ENCODE results near the gene ITGB1BP1. TPM values are rescaled to one million over a fixed set of nuclear protein-coding genes. Genes with fewer than 3 reads are reported as not detected.

Gene ITGB1BP1, protein sequence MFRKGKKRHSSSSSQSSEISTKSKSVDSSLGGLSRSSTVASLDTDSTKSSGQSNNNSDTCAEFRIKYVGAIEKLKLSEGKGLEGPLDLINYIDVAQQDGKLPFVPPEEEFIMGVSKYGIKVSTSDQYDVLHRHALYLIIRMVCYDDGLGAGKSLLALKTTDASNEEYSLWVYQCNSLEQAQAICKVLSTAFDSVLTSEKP
- total RNA-seq (2014; rRNA removed; shearing (Covaris generic)), result 45.7 and 72.9 TPM in 2 replicates

DNA sequence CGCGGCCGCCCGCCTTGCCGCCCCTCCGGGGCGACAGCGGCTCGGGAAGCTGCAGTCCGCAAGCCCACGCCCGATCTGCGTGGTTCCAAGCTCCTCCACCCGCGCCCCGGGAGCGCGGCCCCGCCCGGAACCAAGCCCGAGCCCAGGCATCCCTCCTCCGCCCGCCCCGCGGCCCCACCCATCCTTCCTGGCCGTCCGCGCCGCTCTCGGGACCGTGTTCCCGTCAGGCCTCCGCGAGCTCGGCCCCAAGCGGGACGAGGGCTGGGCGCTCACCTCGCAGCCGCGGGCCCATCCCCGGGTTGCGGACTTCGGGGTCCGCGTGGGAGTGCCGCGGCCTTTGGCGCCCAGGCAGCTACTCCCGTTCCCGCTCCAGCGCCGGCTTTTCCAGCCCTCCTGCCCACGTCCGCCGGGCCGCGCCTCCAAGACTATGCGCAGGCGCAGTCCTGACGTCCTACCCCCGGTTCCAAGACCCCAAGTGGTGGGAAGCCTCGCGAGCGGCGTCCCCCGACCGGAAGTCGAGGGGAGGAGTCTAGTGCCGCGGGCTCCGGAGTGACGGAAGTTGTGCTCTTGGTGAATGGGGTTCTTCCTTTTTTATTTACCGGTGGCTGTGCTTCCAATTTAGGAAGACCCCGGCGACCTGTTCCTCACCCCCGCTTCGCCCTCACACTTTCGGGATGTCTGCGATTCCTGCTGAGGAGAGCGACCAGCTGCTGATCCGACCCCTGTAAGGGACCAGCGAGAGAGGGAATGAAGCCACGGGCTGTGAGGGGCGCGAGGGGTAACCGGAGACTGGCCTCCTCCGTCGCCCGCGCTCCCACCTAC lies at the start of gene ITGB1BP1, which contains the start of gene CPSF3:
ITGB1BP1 (minus strand) TSS at position 429 of the 822 bp plus-strand sequence. CDS start 4,831 bp downstream, outside the sequence.
CPSF3 (plus strand) TSS at position 555 of the 822 bp plus-strand sequence; CDS start at position 675, 120 bp downstream.
- in situ Hi-C loops (cut with HindIII; ENCODE audit: low sequenced_read_pairs), result no loop called here
- DNase-seq (ENCODE audit: low spot score), result peak; percentile 96

DNA sequence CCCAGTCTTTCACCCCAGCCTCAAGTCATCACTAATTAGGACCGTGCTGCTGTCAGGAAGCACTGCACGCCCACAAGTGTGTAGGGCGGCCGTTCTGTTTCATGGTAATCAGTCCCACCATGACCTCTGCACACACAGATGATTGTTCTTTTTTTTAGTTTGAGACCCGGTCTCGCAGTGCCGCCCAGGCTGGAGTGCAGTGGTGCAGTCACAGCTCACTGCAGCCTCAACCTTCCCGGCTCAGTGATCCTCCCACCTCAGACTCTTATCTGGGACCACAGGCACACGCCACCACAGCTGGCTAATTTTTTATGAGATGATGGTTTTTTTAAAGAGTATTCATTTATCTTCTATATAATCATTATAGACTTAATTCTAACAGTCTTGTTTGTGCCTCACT lies 49.2 kb upstream of the ITGB1BP1 start:
- no peak for DNase-seq (ENCODE audit: low spot score)
- in situ Hi-C loops (cut with HindIII; ENCODE audit: low sequenced_read_pairs), result no loop called here

DNA sequence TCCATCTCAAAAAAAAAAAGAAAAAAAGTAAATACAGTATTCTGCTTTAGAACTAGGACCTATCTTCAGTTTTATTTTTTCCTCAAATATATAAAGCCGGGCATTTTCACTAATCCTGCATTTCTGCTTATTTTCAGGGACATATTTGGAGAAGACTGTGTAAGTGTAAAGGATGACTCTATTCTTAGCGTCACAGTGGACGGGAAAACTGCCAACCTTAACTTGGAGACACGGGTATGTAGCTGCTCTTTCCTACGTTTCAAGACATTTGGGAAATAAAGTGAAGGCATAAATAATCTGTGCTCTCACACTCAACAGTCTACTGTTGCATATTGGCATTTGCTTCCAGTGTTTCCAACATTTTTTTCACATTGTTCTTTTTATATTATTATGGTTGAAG lies 47.9 kb upstream of the ITGB1BP1 start:
- no peak for DNase-seq (ENCODE audit: low spot score)
- in situ Hi-C loops (cut with HindIII; ENCODE audit: low sequenced_read_pairs), result no loop called here

DNA sequence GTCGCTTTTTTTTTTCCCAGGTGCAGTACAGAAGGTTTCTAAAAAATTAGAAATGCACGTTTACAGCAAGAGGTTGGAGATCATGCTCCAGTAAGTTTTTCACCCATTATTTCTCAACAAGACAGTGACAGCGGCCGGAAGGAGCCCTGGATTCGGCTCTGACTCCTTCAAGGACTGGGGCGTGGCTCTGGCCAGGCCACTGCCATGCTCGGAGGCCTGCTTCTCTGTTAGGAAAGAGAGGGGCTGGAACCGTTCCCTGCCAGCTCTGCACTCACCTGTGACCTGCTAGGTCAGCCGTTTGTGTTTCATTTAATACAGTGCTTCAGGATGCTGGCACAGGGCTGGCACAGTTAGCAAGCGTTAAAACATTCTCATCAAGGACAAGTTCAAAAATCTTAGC lies 44.4 kb upstream of the ITGB1BP1 start:
- in situ Hi-C loops (cut with HindIII; ENCODE audit: low sequenced_read_pairs), result no loop called here
- DNase-seq (ENCODE audit: low spot score), result no peak

DNA sequence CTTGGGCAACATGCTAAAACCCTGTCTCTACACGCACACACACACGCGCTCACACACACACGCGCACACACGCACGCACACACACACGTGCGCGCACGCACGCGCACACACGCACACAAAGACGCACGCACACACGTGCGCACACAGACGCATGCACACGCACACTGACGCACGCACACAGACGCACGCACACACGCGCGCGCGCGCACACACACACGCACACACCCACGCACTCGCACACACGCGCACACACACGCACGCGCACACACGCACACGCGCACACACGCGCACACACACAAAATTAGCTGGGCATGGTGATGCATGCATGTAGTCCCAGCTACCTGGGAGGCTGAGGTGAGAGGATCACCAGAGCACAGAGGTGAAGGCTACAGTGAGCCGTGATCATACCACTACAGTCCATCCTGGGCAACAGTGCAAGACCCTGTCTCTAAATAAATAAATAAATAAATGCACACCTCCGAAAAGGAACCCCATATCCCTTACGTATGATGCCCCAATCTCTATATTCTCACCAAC lies 42.9 kb upstream of the ITGB1BP1 start:
- DNase-seq (ENCODE audit: low spot score), result no peak
- in situ Hi-C loops (cut with HindIII; ENCODE audit: low sequenced_read_pairs), result no loop called here

DNA sequence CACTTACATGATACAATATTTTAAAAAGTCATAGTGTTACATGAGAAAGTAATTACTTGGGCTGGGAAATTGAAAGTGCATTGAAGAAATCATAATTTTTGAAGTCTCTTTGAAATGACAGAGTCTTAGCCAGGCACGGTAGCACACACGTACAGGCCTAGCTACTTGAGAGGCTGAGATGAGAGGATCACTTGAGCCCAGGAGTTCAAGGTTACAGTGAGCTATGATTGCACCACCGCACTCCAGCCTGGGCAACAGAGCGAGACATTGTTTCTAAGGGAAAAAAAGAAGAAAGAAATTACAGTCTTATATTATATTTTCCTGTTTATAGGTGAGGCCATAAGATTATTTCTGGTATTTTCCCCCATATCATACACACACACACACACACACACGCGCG lies 41.8 kb upstream of the ITGB1BP1 start:
- in situ Hi-C loops (cut with HindIII; ENCODE audit: low sequenced_read_pairs), result no loop called here
- no peak for DNase-seq (ENCODE audit: low spot score)

DNA sequence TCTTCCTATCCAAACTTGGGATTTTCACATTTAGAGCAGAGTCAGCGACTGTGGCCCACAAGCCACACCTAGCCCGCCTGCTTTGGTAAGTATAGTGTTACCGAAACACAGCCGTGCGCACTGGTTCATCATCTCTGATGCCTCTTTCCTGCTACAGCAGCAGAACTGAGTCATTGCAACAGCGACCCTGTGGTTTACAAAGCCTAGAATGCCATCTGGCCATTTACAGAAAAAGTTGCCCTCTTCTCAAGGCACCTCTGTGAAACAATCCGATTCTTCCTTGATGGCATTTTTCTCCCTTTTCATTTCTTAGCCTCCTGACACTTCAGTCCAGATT lies 40.3 kb upstream of the ITGB1BP1 start:
- in situ Hi-C loops (cut with HindIII; ENCODE audit: low sequenced_read_pairs), result no loop called here
- DNase-seq (ENCODE audit: low spot score), result no peak

DNA sequence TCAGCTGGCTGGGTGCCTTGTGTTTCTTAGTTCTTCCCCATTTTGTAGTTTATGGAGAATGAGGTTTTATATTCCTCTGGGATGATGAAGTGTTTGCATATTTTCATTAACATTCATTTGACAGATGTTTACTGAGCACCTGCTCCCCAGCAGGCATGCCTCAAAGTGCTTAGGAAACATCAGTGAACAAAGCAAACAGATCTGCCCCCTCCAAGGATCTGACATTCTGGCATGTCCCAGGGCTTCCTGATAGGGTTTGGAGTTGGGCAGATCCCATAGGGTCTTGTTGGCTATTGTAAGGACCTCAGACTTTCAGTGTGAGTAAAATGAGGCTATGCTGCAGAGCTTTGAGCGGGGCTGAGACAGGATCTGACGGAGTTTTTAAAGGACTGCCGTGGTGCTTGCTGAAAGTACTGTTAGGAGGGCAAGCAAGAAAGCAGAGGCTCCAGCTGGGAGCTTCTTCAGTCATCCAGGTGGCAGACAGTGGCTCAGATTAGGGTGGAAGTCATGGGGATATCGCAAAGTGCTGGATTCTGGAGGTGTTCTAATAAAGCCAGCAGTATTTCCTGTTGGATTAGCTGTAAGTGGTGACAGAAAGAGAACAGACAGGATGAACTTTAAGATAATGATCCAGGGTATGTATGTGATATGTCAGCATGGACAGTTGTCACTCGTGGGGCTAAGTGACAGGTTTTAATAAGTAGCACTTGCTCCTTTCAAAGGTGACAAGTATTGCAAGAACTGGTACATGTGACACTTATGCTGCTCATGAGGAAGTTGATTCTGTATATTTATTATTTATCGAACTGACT lies 39.8 kb upstream of the ITGB1BP1 start:
- in situ Hi-C loops (cut with HindIII; ENCODE audit: low sequenced_read_pairs), result no loop called here
- DNase-seq (ENCODE audit: low spot score), result no peak

DNA sequence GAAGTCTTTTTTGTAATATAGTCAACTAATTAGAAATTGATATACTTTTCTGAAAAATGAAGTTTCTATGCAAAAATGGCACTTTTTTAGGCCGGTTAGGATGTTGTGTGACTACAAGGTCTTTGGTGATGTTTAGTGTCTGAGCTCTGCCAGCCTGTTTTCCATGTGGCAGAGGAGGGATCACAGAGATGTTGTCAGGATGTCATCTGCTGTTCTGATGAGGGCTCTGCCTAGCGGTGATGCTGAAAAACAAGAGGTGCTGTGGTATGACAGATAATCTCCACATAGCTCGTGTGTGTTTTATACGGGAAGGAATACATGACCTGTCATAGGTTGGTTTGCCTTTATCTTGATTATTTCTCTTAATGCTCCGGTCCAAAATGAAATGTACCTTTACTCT lies 39.0 kb upstream of the ITGB1BP1 start:
- in situ Hi-C loops (cut with HindIII; ENCODE audit: low sequenced_read_pairs), result no loop called here
- no peak for DNase-seq (ENCODE audit: low spot score)

DNA sequence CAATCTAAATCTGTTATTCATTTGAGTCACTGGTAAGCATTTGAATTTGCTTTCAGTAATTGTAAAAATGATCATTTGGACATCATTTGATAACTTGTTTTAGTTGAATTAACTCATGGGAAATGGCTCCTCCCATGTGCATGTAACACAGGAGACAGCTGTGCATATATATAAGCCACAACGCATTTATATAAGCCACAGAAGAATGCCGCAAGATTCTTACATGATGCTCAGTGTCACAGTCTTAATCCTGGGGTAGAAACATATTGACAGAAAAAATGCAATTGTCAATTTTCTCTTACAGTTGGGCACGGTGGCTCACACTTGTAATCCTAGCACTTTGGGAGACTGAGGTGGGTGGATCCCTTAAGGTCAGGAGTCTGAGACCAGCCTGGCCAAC lies 37.8 kb upstream of the ITGB1BP1 start:
- DNase-seq (ENCODE audit: low spot score), result no peak
- in situ Hi-C loops (cut with HindIII; ENCODE audit: low sequenced_read_pairs), result no loop called here

DNA sequence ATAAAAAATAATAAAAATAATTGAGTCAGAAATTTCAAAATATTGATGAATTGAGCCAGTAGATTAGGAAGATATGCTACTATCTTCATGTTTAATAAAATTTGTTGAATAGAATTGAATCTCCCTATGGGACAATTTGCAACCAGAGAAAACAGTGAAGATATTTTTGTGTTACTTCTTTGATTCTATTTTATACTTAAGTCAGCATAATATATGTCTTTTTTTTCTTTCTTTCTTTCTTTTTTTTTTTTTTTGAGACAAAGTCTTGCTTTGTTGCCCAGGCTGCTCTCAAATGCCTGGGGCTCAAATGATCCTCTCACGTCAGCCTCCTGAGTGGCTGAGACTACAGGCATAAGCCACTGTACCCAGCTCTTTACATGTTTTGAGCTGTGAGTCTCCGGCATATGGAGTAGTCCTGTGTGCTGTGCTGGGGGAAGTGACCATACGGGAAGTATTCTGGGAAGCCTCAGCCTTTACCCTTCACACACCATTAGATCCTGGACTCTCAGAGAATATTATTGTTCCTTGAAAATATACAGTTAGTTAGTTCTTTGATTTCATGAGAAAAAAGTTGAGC lies 37.2 kb upstream of the ITGB1BP1 start:
- in situ Hi-C loops (cut with HindIII; ENCODE audit: low sequenced_read_pairs), result no loop called here
- no peak for DNase-seq (ENCODE audit: low spot score)

DNA sequence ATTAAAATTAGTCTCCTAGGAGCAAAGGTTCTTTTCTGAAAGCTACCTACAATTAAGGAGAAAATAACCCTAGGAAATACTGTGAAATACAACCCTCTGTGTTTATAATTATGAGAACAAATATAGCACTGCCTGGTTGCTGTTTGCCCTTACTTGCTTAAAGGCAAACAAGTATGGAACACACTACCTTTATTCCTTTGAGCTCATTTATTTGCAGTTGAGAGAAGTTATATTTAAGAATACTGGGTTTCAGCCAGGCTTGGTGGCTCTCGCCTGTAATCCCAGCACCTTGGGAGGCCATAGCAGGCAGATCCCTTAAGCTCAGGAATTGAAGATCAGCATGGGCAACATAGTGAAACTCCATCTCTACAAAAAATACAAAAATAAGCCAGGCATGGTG lies 27.9 kb upstream of the ITGB1BP1 start:
- DNase-seq (ENCODE audit: low spot score), result no peak
- in situ Hi-C loops (cut with HindIII; ENCODE audit: low sequenced_read_pairs), result no loop called here

DNA sequence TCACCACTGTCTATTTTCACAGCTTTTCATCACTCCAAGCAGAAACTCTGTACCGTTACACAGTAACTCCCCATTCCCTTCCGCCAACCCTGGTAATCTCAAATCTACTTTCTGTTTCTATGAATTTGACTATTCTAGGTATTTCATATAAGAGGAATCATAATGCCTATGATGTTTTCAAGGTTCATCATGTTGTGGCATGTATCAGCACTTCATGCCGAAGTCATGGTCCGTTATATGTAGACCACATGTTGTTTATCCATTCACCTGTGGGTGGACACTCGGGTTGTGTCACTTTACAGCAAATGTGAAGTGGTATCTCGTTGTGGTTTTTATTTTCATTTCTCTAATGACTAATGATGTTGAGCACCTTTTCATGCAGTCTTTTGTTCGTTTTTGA lies 21.8 kb upstream of the ITGB1BP1 start:
- in situ Hi-C loops (cut with HindIII; ENCODE audit: low sequenced_read_pairs), result no loop called here

DNA sequence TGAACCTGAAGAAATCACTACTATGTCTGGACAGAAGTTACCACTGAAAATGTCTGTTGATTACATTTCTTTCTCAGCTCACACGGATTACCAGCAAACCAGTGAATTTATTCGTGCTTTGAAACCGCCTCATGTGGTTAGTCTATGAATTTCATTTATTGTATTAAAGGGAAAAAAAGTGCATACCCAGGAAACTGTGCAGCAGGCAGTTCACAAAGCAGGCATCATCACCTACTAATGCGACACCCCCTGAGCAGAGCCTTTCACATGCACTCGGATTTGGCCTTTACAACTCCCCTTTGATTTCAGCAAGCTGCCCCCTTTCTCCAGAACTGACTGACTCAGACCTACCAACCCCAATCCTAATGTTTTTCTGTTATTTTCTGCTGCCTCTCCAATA lies 20.2 kb upstream of the ITGB1BP1 start:
- in situ Hi-C loops (cut with HindIII; ENCODE audit: low sequenced_read_pairs), result no loop called here

More for the DNA sequence above, 21.8 kb upstream of the ITGB1BP1 start:
- no peak for DNase-seq (ENCODE audit: low spot score)

DNA sequence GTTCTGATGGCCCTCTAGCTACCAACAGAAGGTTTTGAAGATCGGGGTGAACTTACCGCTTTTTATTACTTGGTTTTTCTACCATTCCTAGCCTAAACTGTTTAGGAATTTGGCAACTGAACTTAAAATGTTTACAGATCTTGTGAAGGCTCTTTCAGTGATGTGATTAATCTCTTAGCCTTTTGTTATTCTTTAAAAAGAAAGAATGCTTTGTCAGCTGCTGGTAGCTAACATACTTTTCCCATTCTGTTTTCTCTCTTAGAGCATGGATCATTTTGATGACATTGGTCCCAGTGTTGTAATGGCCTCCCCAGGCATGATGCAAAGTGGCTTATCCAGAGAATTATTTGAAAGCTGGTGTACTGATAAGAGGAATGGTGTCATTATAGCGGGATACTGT lies 18.2 kb upstream of the ITGB1BP1 start:
- in situ Hi-C loops (cut with HindIII; ENCODE audit: low sequenced_read_pairs), result no loop called here

More for the DNA sequence above, 20.2 kb upstream of the ITGB1BP1 start:
- DNase-seq (ENCODE audit: low spot score), result no peak

DNA sequence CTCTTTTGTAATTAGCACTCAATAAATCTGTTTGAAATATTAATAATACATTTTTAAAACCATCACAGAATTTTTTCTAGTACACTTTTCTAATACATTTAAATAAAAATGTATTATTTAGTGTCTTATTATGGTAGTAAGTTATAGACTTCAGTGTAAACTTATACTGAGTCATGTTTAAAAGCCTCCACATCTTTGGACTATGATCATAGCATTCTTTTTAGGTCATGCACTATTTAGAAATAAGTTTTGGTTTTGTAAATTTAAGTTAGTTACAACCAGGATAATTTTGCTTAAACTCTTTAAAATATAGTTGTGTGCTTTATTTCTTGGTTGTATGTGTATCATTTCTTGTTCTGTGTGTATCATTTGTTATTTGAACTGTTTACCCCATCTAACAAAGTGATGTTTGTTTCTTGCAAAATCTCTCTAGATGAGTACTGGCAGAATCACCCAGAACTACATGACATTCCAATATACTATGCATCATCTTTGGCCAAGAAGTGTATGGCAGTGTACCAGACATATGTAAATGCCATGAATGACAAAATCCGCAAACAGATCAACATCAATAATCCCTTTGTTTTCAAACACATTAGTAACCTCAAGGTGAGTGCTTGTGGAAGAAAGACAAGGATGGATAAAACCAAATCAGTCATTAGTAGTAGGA lies 16.9 kb upstream of the ITGB1BP1 start:
- in situ Hi-C loops (cut with HindIII; ENCODE audit: low sequenced_read_pairs), result no loop called here
- DNase-seq (ENCODE audit: low spot score), result no peak

More for the DNA sequence above, 18.2 kb upstream of the ITGB1BP1 start:
- no peak for DNase-seq (ENCODE audit: low spot score)

DNA sequence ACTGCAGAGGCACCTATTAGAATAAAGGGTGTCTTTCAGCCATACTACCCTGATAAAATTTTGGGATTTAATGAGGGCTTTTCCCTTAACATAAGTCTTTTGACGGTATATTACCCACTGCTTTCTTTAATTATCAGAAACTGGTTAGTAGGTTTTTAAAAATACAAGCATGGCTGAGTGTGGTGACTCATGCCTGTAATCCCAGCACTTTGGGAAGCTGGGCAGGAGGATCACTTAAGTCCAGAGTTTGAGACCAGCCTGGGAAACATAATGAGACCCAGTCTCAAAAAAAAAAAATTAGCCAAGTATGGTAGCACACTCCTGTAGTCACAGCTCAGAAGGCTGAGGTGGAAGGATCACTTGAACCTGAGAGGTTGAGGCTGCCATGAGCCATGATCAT lies 16.2 kb upstream of the ITGB1BP1 start:
- no peak for DNase-seq (ENCODE audit: low spot score)
- in situ Hi-C loops (cut with HindIII; ENCODE audit: low sequenced_read_pairs), result no loop called here

DNA sequence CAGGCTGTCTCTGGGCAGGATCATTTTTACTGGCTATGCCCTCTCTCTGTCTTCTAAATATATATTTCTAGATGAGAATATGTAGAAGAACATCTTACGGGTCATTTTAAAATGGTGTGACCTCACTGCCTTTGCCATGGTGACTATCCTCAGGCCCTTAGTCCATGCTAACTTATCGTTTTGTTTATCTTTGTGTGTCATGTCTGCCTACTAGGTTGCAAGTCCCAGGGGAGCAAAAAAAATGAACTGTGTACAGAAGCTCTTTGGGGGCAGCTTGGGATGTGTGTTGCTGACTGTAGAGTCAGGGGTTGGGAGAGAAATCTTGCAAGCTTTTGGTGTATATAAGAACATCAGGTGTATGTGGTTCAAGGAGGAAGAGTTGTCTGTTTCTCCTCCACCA lies 11.2 kb upstream of the ITGB1BP1 start:
- in situ Hi-C loops (cut with HindIII; ENCODE audit: low sequenced_read_pairs), result no loop called here
- DNase-seq (ENCODE audit: low spot score), result no peak

Measured in G401 (cell line).